B cell (primary cell): ENCODE data around the gene EHD3. TPM values are rescaled to one million over a fixed set of nuclear protein-coding genes. Genes with fewer than 3 reads are reported as not detected.

Experiments
- ATAC-seq: fragments of 200-7000 bp; cut with Tn5 transposase; one replicate; pipeline ENCODE4 v1.10.0; 2021; ENCODE audit warnings: low read depth, mild to moderate bottlenecking, moderate number of reproducible peaks, moderate library complexity
- CTCF ChIA-PET: fragments of 350-600 bp; sonication (Branson Sonifier 250); formaldehyde crosslinking; loops from one replicate; lab custom pipeline; 2021; ENCODE audit warnings: antibody characterized with exemption, inconsistent platforms; lab: Charles Lee
- POLR2A ChIA-PET: fragments of 350-600 bp; sonication (Branson Sonifier 250); formaldehyde crosslinking; loops from one replicate; lab custom pipeline; 2021; ENCODE audit warnings: antibody characterized with exemption; lab: Charles Lee
- DNase-seq: peaks from one replicate; pipeline ENCODE4 v3.0.0; 2013
- H2AFZ ChIP-seq: 2 replicates; pipeline ENCODE4 v1.6.1; 2012; ENCODE audit warnings: mild to moderate bottlenecking, low read depth, low read length; ENCODE audit not compliant: insufficient read depth, poor library complexity, severe bottlenecking
- H3K27ac ChIP-seq, 2 donors: 1 replicate in 1 of 2; 2 replicates in 1 of 2; pipeline ENCODE4 v1.5.1; 2012 to 2013; ENCODE audit warnings: low read length in 2 of 2, mild to moderate bottlenecking in 2 of 2, moderate library complexity in 1 of 2
- H3K27me3 ChIP-seq, 4 experiments: fragments of 200-600 bp in 1 of 4; sonication (generic) in 1 of 4; replicated peaks in 1 of 4; 1 replicate in 2 of 4; 2 replicates in 2 of 4; pipeline versions ENCODE4 v1.6.1 to v1.7.0; 2013 to 2016; ENCODE audit warnings: low read length in 3 of 4, mild to moderate bottlenecking in 2 of 4, mixed read lengths in 1 of 4, moderate library complexity in 1 of 4; ENCODE audit not compliant: insufficient read depth in 4 of 4, control insufficient read depth in 3 of 4; ENCODE audit errors: control extremely low read depth in 1 of 4
- H3K36me3 ChIP-seq, 2 experiments: replicated peaks in 1 of 2; 1 replicate in 1 of 2; 2 replicates in 1 of 2; pipeline versions ENCODE4 v1.6.1 to v1.7.1; 2013; ENCODE audit warnings: low read length in 1 of 2; ENCODE audit not compliant: insufficient read depth in 2 of 2, control insufficient read depth in 1 of 2; ENCODE audit errors: control extremely low read depth in 1 of 2, extremely low read depth in 1 of 2
- H3K4me1 ChIP-seq, 2 donors: fragments of 200-600 bp in 1 of 2; sonication (generic) in 1 of 2; 1 replicate in 1 of 2; 2 replicates in 1 of 2; pipeline versions ENCODE4 v1.5.1 to v1.6.1; 2013 to 2017; ENCODE audit warnings: low read length in 2 of 2; ENCODE audit not compliant: control insufficient read depth in 2 of 2, insufficient read depth in 2 of 2
- H3K4me2 ChIP-seq: replicated peaks from 2 replicates; pipeline ENCODE3; 2012; ENCODE audit warnings: mild to moderate bottlenecking, low read depth, low read length; ENCODE audit not compliant: poor library complexity, severe bottlenecking
- H3K4me3 ChIP-seq, 5 experiments: fragments of 200-600 bp in 1 of 5; sonication (generic) in 1 of 5; 1 replicate in 3 of 5; 2 replicates in 2 of 5; pipeline versions ENCODE4 v1.5.1 to v1.7.0; 2011 to 2016; ENCODE audit warnings: low read length in 4 of 5, mild to moderate bottlenecking in 4 of 5, low read depth in 2 of 5, control low read depth in 1 of 5, moderate library complexity in 1 of 5; ENCODE audit not compliant: insufficient read depth in 1 of 5; ENCODE audit errors: control extremely low read depth in 1 of 5, extremely low read depth in 1 of 5
- H3K79me2 ChIP-seq: fragments of 200-600 bp; sonication (generic); one replicate; pipeline ENCODE4 v1.6.0; 2016; ENCODE audit warnings: low read length; ENCODE audit not compliant: control insufficient read depth, insufficient read depth
- H3K9ac ChIP-seq: fragments of 200-600 bp; sonication (generic); 2 replicates; pipeline ENCODE4 v1.6.1; 2017; ENCODE audit warnings: mild to moderate bottlenecking, low read length, moderate library complexity
- H3K9me3 ChIP-seq, 3 donors: one replicate each; pipeline versions ENCODE4 v1.6.1 to v1.7.1; 2013; ENCODE audit warnings: low read length in 2 of 3; ENCODE audit not compliant: control insufficient read depth in 2 of 3, insufficient read depth in 1 of 3; ENCODE audit errors: control extremely low read depth in 1 of 3
- H4K20me1 ChIP-seq: 2 replicates; pipeline ENCODE4 v1.6.0; 2012; ENCODE audit warnings: mild to moderate bottlenecking, low read length; ENCODE audit not compliant: insufficient read depth, control insufficient read depth, poor library complexity, severe bottlenecking
- H3K27ac Mint-ChIP-seq: one replicate; pipeline ENCODE4 v1.8.0; 2021; ENCODE audit warnings: mixed read lengths
- H3K27me3 Mint-ChIP-seq: one replicate; pipeline ENCODE4 v1.8.0; 2021; ENCODE audit warnings: mixed read lengths
- H3K4me1 Mint-ChIP-seq: one replicate; pipeline ENCODE4 v1.8.0; 2021; ENCODE audit warnings: mixed read lengths
- H3K4me3 Mint-ChIP-seq: one replicate; pipeline ENCODE4 v1.8.0; 2021; ENCODE audit warnings: mixed read lengths
- H3K9me3 Mint-ChIP-seq: one replicate; pipeline ENCODE4 v1.8.0; 2022; ENCODE audit warnings: mixed read lengths; ENCODE audit not compliant: insufficient read depth
- EZH2 ChIP-seq: IDR thresholded peaks from 2 replicates; pipeline ENCODE4 v1.6.1; 2012; ENCODE audit warnings: borderline replicate concordance, low read depth, mild to moderate bottlenecking, moderate library complexity, low read length; ENCODE audit not compliant: insufficient read depth, poor library complexity, severe bottlenecking
- WGBS: methylation state at CpG from one replicate; pipeline ENCODE4 v1.1.5; 2013; ENCODE audit warnings: missing lambda C conversion rate; ENCODE audit not compliant: insufficient coverage; 5-methylcytosine and 5-hydroxymethylcytosine counted together
- intact Hi-C: fragments of 100-400 bp; cut with micrococcal nuclease; formaldehyde crosslinking; loops from one replicate; pipeline ENCODE4 v1.10.0; 2022
- polyA plus RNA-seq: library from polyadenylated mRNA; depleted of rRNA; stranded (reverse); fragments of >200 nt; gene quantifications from 2 replicates; pipeline ENCODE4 v1.2.3, GENCODE V29; 2012
- total RNA-seq, 2 donors: library from RNA; stranded (reverse); fragments of 120-200 nt in 1 of 2; gene quantifications; 1 replicate in 1 of 2; 2 replicates in 1 of 2; pipeline versions ENCODE4 v1.2.3 to v1.2.4, GENCODE V29; 2013 to 2022
- TF ChIP-seq, protein P1 (sequence below): fragments of 200-600 bp; IDR thresholded peaks from one replicate; pipeline ENCODE4 v1.8.0; 2022; ENCODE audit warnings: antibody characterized with exemption, mild to moderate bottlenecking

Gene EHD3
- total and polyA plus RNA-seq, 2 donors (not counting 1 experiment from before 2014, with no cell fraction given) = 19.0 to 60.5 TPM

DNA sequence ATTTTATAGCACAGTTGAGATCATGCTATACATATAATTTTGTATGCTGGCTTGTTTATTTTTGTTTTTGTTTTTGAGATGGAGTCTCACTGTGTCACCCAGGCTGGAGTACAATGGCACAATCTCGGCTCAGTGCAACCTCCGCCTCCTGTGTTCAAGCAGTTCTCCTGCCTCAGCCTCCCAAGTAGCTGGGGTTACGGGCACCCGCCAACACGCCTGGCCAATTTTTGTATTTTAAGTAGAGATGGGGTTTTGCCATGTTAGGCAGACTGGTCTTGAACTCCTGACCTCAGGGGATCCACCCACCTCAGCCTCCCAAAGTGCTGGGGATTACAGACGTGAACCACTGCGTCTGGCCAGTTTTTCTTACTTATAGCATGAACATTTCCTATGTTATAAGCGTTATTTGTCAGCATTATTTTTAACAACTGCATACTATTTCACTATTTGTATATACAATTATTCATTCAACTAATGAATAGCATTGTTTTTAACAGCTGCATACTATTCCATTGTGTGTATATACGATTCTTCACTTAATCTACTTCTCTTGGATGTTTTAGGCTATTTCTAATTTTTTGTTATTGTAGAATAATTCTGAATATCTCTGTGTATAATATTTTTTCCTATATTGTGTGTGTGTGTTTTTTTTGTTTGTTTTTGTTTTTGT is 3.5 kb downstream of the EHD3 start:
- Mint-ChIP-seq H3K27ac (no peak overlapping the region), H3K4me1 (peaks cover 79% of the 10 kb centered on the region), H3K27me3 (no peaks in the 10 kb centered on the region), H3K4me3 (no peak overlapping the region), H3K9me3 (no peaks in the 10 kb centered on the region)
- Histone ChIP-seq H3K4me3 (no peak overlapping the region), H3K27ac (no peak overlapping the region), H3K4me2 (no peak overlapping the region), H2AFZ (no peak overlapping the region), H3K79me2 (peaks cover 13% of the 10 kb centered on the region), H3K27me3 (no peaks in the 10 kb centered on the region), H4K20me1 (no peaks in the 10 kb centered on the region), H3K36me3 (peaks cover 0 to 5% of the 10 kb centered on the region in 2 experiments), H3K9ac (no peak overlapping the region), H3K9me3 (no peaks in the 10 kb centered on the region), H3K4me1 (peaks cover 36 to 53% of the 10 kb centered on the region in 2 donors)
- WGBS = no CpG with 5 or more reads among the region's 9 CpGs
- DNase-seq = no peak
- TF ChIP-seq, protein P1, sequence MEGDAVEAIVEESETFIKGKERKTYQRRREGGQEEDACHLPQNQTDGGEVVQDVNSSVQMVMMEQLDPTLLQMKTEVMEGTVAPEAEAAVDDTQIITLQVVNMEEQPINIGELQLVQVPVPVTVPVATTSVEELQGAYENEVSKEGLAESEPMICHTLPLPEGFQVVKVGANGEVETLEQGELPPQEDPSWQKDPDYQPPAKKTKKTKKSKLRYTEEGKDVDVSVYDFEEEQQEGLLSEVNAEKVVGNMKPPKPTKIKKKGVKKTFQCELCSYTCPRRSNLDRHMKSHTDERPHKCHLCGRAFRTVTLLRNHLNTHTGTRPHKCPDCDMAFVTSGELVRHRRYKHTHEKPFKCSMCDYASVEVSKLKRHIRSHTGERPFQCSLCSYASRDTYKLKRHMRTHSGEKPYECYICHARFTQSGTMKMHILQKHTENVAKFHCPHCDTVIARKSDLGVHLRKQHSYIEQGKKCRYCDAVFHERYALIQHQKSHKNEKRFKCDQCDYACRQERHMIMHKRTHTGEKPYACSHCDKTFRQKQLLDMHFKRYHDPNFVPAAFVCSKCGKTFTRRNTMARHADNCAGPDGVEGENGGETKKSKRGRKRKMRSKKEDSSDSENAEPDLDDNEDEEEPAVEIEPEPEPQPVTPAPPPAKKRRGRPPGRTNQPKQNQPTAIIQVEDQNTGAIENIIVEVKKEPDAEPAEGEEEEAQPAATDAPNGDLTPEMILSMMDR = no peak
- no peak for TF ChIP-seq EZH2
- CTCF ChIA-PET = interaction anchor here (0.7 to 1.3 kb wide), 6 partner anchors 9 to 530 kb away, joined by 3 to 8 read pairs (median 3); no protein-coding TSS in a partner anchor
- no peak for ATAC-seq
- intact Hi-C loops = no loop called here
- POLR2A ChIA-PET = interaction anchor here (1.5 kb wide), 2 partner anchors 15 to 17 kb away, joined by 3 read pairs; no protein-coding TSS in a partner anchor
